Activated T-cell treated with anti-CD3 and anti-CD28 coated beads, Interleukin-2, amount 50 U/mL, for 72 hours (primary cell): ENCODE measurements around the gene GRM3. TPM values are rescaled to one million over a fixed set of nuclear protein-coding genes. Genes with fewer than 3 reads are reported as not detected.

Source experiments
- ATAC-seq, 2 donors: fragments of 150-1000 bp; cut with Tn5 transposase; replicated peaks in 1 of 2; 2 replicates each; pipeline ENCODE4 v1.10.0; 2021; ENCODE audit warnings: moderate library complexity in 2 of 2, mild to moderate bottlenecking in 1 of 2
- DNase-seq, 2 donors: peaks; one replicate each; pipeline ENCODE4 v3.0.0; 2021 to 2022; ENCODE audit warnings: mixed read lengths in 1 of 2
- H3K27ac Mint-ChIP-seq: one replicate; pipeline ENCODE4 v1.8.0; 2022; ENCODE audit warnings: mild to moderate bottlenecking, moderate library complexity, mixed read lengths
- H3K27me3 Mint-ChIP-seq: one replicate; pipeline ENCODE4 v1.8.0; 2022; ENCODE audit warnings: low read depth, mixed read lengths
- H3K36me3 Mint-ChIP-seq, 2 donors: one replicate each; pipeline ENCODE4 v1.8.0; 2022; ENCODE audit warnings: mixed read lengths in 2 of 2, mild to moderate bottlenecking in 1 of 2; ENCODE audit not compliant: insufficient read depth in 2 of 2
- H3K4me1 Mint-ChIP-seq: one replicate; pipeline ENCODE4 v1.8.0; 2022; ENCODE audit warnings: low read depth, mixed read lengths
- H3K4me3 Mint-ChIP-seq, 2 donors: one replicate each; pipeline ENCODE4 v1.8.0; 2022; ENCODE audit warnings: mild to moderate bottlenecking in 2 of 2, mixed read lengths in 2 of 2, moderate library complexity in 2 of 2
- H3K9me3 Mint-ChIP-seq, 2 donors: one replicate each; pipeline ENCODE4 v1.8.0; 2022; ENCODE audit warnings: mixed read lengths in 2 of 2
- total RNA-seq, 2 donors: library from RNA; stranded (reverse); gene quantifications; one replicate each; pipeline ENCODE4 v1.2.3, GENCODE V29; 2022

GRM3 gene
- total RNA-seq, 2 donors from 2014 or later, result not detected

- DNase-seq (no peak), ATAC-seq (no peak)
- H3K36me3 Mint-ChIP-seq, result no peaks in the 10 kb centered on the region
- H3K4me1 Mint-ChIP-seq, result no peaks in the 10 kb centered on the region
- H3K4me3 Mint-ChIP-seq, result no peak overlapping the region
- no peaks in the 10 kb centered on the region for H3K27me3 Mint-ChIP-seq
- H3K27ac Mint-ChIP-seq, result no peak overlapping the region
- H3K9me3 Mint-ChIP-seq, result peaks cover 0 to 1% of the 10 kb centered on the region in 2 donors
These were observed 132.4 kb downstream of the GRM3 start for GRCh38 chr7:86776136-86776535.

GRCh38 chr7:86778271-86778670 lies 134.6 kb downstream of the GRM3 start:
- DNase-seq, result no peak
- Mint-ChIP-seq H3K27me3 (no peaks in the 10 kb centered on the region), H3K9me3 (peaks cover 0 to 1% of the 10 kb centered on the region in 2 donors), H3K36me3 (no peaks in the 10 kb centered on the region), H3K4me3 (no peak overlapping the region), H3K4me1 (no peaks in the 10 kb centered on the region), H3K27ac (no peak overlapping the region)
- ATAC-seq, result no peak

- H3K4me3 Mint-ChIP-seq, result no peak overlapping the region
- H3K9me3 Mint-ChIP-seq, result no peaks in the 10 kb centered on the region
- H3K27ac Mint-ChIP-seq, result no peak overlapping the region
- H3K4me1 Mint-ChIP-seq, result no peaks in the 10 kb centered on the region
- no peaks in the 10 kb centered on the region for H3K36me3 Mint-ChIP-seq
- DNase-seq, result no peak
- H3K27me3 Mint-ChIP-seq, result no peaks in the 10 kb centered on the region
- ATAC-seq, result no peak
These were observed 141.1 kb downstream of the GRM3 start for GRCh38 chr7:86784765-86785164.

GRCh38 chr7:86785641-86786040 lies 141.9 kb downstream of the GRM3 start:
- no peak overlapping the region for H3K27ac Mint-ChIP-seq

GRCh38 chr7:86786376-86786775 lies 142.7 kb downstream of the GRM3 start:
- H3K4me1 Mint-ChIP-seq, result no peaks in the 10 kb centered on the region
- H3K9me3 Mint-ChIP-seq, result no peaks in the 10 kb centered on the region
- no peak for ATAC-seq
- H3K27me3 Mint-ChIP-seq, result no peaks in the 10 kb centered on the region
- H3K4me3 Mint-ChIP-seq, result no peak overlapping the region
- DNase-seq, result no peak
- no peaks in the 10 kb centered on the region for H3K36me3 Mint-ChIP-seq
- H3K27ac Mint-ChIP-seq, result no peak overlapping the region

More at GRCh38 chr7:86785641-86786040, 141.9 kb downstream of the GRM3 start:
- H3K36me3 Mint-ChIP-seq, result no peaks in the 10 kb centered on the region
- no peaks in the 10 kb centered on the region for H3K27me3 Mint-ChIP-seq
- no peak overlapping the region for H3K4me3 Mint-ChIP-seq
- ATAC-seq (no peak), DNase-seq (no peak)
- no peaks in the 10 kb centered on the region for H3K9me3 Mint-ChIP-seq
- H3K4me1 Mint-ChIP-seq, result no peaks in the 10 kb centered on the region

GRCh38 chr7:86788948-86789347 lies 145.2 kb downstream of the GRM3 start:
- H3K4me3 Mint-ChIP-seq, result no peak overlapping the region
- no peak for DNase-seq
- H3K36me3 Mint-ChIP-seq, result no peaks in the 10 kb centered on the region
- ATAC-seq, result no peak
- H3K27me3 Mint-ChIP-seq, result no peaks in the 10 kb centered on the region
- H3K4me1 Mint-ChIP-seq, result no peaks in the 10 kb centered on the region
- no peak overlapping the region for H3K27ac Mint-ChIP-seq
- no peaks in the 10 kb centered on the region for H3K9me3 Mint-ChIP-seq

GRCh38 chr7:86790383-86790782 lies 146.7 kb downstream of the GRM3 start:
- ATAC-seq, result no peak
- H3K9me3 Mint-ChIP-seq, result no peaks in the 10 kb centered on the region
- no peaks in the 10 kb centered on the region for H3K4me1 Mint-ChIP-seq
- no peaks in the 10 kb centered on the region for H3K27me3 Mint-ChIP-seq
- H3K27ac Mint-ChIP-seq, result no peak overlapping the region
- no peak for DNase-seq
- no peak overlapping the region for H3K4me3 Mint-ChIP-seq
- no peaks in the 10 kb centered on the region for H3K36me3 Mint-ChIP-seq

- Mint-ChIP-seq H3K4me3 (no peak overlapping the region), H3K9me3 (peaks cover 0 to 2% of the 10 kb centered on the region in 2 donors), H3K36me3 (no peaks in the 10 kb centered on the region), H3K27ac (no peak overlapping the region), H3K27me3 (no peaks in the 10 kb centered on the region), H3K4me1 (no peaks in the 10 kb centered on the region)
- DNase-seq, result no peak
- no peak for ATAC-seq
These were observed 148.6 kb downstream of the GRM3 start for GRCh38 chr7:86792260-86792659.

- no peaks in the 10 kb centered on the region for H3K4me1 Mint-ChIP-seq
- H3K27ac Mint-ChIP-seq, result no peak overlapping the region
- no peaks in the 10 kb centered on the region for H3K36me3 Mint-ChIP-seq
- no peaks in the 10 kb centered on the region for H3K27me3 Mint-ChIP-seq
- DNase-seq (no peak), ATAC-seq (no peak)
- no peak overlapping the region for H3K4me3 Mint-ChIP-seq
- peaks cover 0 to 3% of the 10 kb centered on the region in 2 donors for H3K9me3 Mint-ChIP-seq
These were observed 149.4 kb downstream of the GRM3 start for GRCh38 chr7:86793136-86793535.

GRCh38 chr7:86814661-86815379 lies 171.1 kb downstream of the GRM3 start:
- Mint-ChIP-seq H3K27ac (no peak overlapping the region), H3K4me3 (no peak overlapping the region), H3K27me3 (peaks cover 12% of the 10 kb centered on the region), H3K36me3 (no peaks in the 10 kb centered on the region), H3K9me3 (peaks cover 0 to 4% of the 10 kb centered on the region in 2 donors), H3K4me1 (no peaks in the 10 kb centered on the region)
- ATAC-seq (no peak), DNase-seq (no peak)

GRCh38 chr7:86815556-86815955 lies 171.8 kb downstream of the GRM3 start:
- Mint-ChIP-seq H3K9me3 (peaks cover 0 to 4% of the 10 kb centered on the region in 2 donors), H3K4me3 (no peak overlapping the region), H3K27me3 (peaks cover 12% of the 10 kb centered on the region), H3K36me3 (no peaks in the 10 kb centered on the region), H3K4me1 (no peaks in the 10 kb centered on the region), H3K27ac (no peak overlapping the region)
- ATAC-seq (no peak), DNase-seq (no peak)

- Mint-ChIP-seq H3K36me3 (no peaks in the 10 kb centered on the region), H3K27me3 (peaks cover 11% of the 10 kb centered on the region)
These were observed 175.2 kb downstream of the GRM3 start for GRCh38 chr7:86818903-86819302.

GRCh38 chr7:86823769-86824168 lies 180.1 kb downstream of the GRM3 start:
- DNase-seq, result no peak
- no peak overlapping the region for H3K27ac Mint-ChIP-seq
- H3K4me1 Mint-ChIP-seq, result no peaks in the 10 kb centered on the region

More at GRCh38 chr7:86818903-86819302, 175.2 kb downstream of the GRM3 start:
- Mint-ChIP-seq H3K4me3 (no peak overlapping the region), H3K27ac (no peak overlapping the region), H3K9me3 (peaks cover 0 to 4% of the 10 kb centered on the region in 2 donors), H3K4me1 (no peaks in the 10 kb centered on the region)
- ATAC-seq, result no peak
- DNase-seq, result no peak

GRCh38 chr7:86825264-86825663 lies 181.6 kb downstream of the GRM3 start:
- H3K4me1 Mint-ChIP-seq, result no peaks in the 10 kb centered on the region
- no peaks in the 10 kb centered on the region for H3K9me3 Mint-ChIP-seq
- ATAC-seq, result no peak
- no peaks in the 10 kb centered on the region for H3K36me3 Mint-ChIP-seq
- no peaks in the 10 kb centered on the region for H3K27me3 Mint-ChIP-seq
- no peak for DNase-seq
- H3K27ac Mint-ChIP-seq, result no peak overlapping the region
- no peak overlapping the region for H3K4me3 Mint-ChIP-seq

More at GRCh38 chr7:86823769-86824168, 180.1 kb downstream of the GRM3 start:
- no peak for ATAC-seq
- H3K27me3 Mint-ChIP-seq, result no peaks in the 10 kb centered on the region
- H3K4me3 Mint-ChIP-seq, result no peak overlapping the region
- no peaks in the 10 kb centered on the region for H3K36me3 Mint-ChIP-seq
- no peaks in the 10 kb centered on the region for H3K9me3 Mint-ChIP-seq
